H4 (cell line): ENCODE measurements around the gene MAP2K3. TPM values are rescaled to one million over a fixed set of nuclear protein-coding genes. Genes with fewer than 3 reads are reported as not detected.
A peak's percentile ranks its signal among the peaks of the same experiment; 100 is the strongest.

Experiments
- DNase-seq: peaks from one replicate; pipeline ENCODE4 v3.0.0-alpha.2; 2015; ENCODE audit warnings: low spot score
- total RNA-seq: library from RNA; depleted of rRNA; stranded (reverse); fragments of >200 nt; shearing (Covaris generic); gene quantifications from 2 replicates; pipeline ENCODE4 v1.2.3, GENCODE V29; 2014

Gene MAP2K3
- total RNA-seq, 1 experiment from 2014 or later = 7.6 TPM

DNA sequence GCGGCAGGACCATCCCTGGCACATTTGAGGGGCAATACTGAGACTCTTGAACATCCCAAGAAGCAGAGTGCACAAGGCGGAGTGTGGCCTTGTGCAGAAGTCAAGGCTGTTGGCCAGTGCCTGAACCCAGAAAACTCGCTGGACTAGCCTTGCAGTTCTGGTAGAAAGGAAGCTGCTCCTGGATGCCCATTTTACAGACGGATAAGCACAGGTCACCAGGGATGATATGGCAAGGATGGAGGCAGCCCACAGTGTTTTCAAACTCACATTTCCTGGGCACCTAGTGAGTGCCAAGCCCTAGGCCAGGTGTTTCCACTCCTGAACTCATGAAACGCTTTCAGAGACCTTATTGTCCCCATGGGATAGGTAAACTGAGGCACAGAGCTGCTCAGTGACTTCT is 1.7 kb upstream of the MAP2K3 start:
- DNase-seq = no peak

DNA sequence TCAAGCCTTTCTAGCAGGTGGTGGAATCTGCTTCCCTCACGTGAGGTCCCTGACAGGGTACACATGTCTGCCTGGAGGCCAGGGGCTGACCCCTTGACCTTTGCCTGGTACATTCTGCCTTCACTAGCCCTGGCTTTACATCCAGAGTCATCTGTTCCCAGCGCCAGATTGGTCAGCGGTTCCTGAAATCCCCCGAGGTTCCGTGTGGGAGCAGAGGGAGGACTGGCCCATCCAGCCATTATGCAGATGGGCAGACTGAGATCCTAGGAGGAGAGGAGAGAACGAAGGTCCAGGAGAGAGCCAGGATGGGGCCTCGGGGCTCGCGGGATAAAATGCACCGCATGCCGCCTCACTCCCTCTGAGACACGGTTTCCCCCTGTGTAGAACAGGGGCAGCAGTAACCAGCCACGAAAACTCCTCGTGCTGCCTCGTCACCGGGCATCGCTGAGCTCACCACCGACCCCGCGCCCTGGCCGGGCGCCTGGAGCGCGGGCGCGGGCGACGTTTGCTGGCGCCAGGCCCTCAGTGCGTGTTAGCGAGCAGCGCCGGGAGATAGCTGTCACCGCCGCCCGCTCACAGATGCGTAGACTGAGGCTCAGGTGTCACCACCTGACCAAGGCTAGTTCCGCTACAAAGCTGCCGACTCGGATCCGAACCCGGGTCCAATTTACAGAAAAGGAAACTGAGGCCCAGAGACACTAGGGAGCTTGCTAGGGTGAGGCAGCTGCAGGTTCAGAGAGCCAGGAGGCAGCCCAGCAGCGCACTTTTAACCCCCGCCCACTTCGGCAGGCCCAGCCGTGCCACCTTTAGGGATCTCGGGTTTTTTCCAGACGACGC is 811 bp upstream of the MAP2K3 start:
- DNase-seq = no peak

GRCh38 chr17:21285164-21286065 is 904 bp downstream of the MAP2K3 start:
- DNase-seq = no peak

- DNase-seq = peak; percentile 97
These were observed 1.7 kb downstream of the MAP2K3 start for GRCh38 chr17:21286066-21286770.

DNA sequence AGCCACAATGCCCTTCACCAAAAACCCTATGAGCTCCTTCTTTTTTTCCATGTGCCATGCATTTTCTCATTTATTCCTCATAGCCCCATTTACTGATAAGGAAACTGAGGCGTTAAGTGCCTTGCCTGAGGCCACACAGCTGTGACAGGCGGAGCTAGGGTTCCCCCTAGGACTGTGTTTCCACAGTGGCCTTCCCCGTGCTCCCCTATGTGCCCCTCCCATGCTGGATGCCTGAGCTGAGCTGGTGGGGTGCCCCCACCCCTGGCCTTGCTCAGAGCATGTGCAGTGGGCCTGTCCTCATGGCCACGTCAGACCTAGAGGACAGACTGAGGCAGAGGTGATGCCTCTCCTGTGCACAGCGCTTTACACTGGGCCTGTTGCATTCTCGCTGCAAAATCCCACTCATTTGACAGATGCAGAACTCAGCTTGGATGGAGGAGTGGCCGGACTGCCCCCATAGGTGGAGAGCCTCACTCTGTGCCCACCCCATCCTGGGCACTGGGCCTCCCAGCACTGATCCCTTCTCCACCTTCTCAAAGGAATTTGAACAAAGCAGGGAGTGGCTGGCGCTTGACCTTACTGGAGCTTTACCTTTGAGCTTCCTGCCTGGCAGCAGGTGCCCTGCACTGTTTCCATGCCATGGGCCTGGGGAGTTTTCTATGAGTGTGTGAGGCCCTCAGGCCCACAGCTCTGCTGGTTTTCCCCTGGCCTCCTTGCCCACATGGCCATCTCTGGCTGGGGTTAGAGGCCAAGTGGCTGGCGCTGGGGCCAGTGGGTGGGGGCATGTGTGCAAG is 2.6 kb downstream of the MAP2K3 start:
- DNase-seq = no peak

- DNase-seq = peak; percentile 98
These were observed 3.4 kb downstream of the MAP2K3 start for GRCh38 chr17:21287703-21288449.

GRCh38 chr17:21288571-21289017 is 4.1 kb downstream of the MAP2K3 start:
- DNase-seq = peak; percentile 8

GRCh38 chr17:21289175-21289901 is 4.8 kb downstream of the MAP2K3 start:
- peak; percentile 2 for DNase-seq

GRCh38 chr17:21289902-21290571 is 5.5 kb downstream of the MAP2K3 start:
- peak; percentile 6 for DNase-seq

DNA sequence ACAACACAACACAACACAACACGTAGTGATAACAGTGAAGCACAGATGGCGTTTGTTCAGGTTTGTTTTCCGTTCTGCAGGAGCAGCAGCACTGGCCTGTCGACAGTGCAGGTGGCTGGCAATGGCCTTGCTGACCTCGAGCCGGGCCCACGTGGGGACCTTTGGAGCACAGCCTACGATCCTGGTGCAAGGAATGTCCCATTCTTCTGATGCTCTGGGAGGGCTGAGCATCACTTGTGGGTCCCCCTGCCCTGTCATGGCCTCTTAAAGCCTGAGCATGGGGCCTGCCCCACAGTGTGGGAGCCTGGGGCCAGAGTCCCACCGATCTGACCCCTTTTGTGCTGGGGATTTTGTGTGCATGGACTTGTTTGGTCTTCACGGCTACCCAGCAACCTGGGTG is 6.8 kb downstream of the MAP2K3 start:
- no peak for DNase-seq

GRCh38 chr17:21291862-21292261 is 7.4 kb downstream of the MAP2K3 start:
- DNase-seq = peak; percentile 2

GRCh38 chr17:21292867-21293830 is 8.6 kb downstream of the MAP2K3 start:
- peak; percentile 4 for DNase-seq

DNA sequence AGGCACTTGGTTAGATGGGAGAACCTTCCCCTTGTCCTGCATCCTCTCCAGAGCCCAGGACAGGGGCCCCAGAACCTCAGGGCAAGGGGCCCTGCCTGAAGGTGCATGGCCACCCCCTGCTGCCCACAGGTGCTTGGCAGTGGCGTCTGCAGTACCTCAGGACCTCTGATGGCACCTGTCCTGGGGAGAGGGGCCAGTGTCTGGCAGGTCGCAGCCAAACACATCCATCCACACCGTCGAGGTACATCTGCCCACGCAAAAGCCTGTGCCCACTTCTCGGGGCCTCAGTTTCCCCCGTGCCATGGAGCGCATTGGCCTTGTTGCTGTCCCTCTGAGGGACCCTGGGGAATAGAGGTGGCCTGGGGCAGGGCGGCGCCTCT is 9.3 kb downstream of the MAP2K3 start:
- no peak for DNase-seq

DNA sequence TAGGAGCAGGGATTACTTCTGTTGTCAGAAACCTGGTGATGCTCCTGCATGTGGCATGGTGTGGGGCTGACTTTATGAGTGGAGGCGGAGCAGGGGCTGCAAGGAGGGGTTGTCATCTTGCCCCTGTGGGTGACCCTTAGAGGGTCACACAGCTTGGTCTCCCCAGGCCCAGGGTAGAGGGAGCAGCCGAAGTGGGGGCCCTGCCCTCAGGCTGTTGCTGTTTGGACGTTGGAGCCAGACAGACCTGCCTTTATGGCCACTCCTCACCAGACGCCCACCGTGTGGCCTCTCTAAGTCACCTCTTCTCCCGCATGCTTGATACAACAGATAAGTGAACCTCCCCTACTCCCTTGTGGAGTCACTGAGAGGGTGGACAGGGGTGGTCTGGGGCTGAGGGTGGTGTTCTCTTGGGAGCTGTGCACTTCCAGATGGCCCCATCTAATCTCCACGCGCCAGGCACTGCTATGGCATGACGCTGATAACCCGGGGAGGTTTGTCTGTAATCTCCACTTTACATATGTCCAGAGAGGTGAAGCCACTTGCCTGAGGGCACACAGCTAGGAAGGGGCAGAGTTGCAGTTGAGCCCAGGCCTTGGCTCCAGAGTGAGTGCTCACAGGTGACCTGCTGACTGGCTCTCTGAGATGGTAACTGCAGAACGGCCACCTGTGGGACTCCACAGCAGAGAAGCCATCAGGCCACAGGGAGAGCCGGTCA is 10.0 kb downstream of the MAP2K3 start:
- peak; percentile 6 for DNase-seq

- DNase-seq = peak; percentile 7
These were observed 10.8 kb downstream of the MAP2K3 start for GRCh38 chr17:21295036-21295952.
